Choroid plexus epithelial cell (primary cell): ENCODE data around the gene TEX2.

Source experiments
- DNase-seq: peaks from one replicate; pipeline ENCODE4 v3.0.0-alpha.2; 2010; ENCODE audit warnings: low read depth
- H3K4me3 ChIP-seq: 2 replicates; pipeline ENCODE4 v1.5.1; 2011; ENCODE audit warnings: low read depth, mild to moderate bottlenecking, control low read depth, low read length, moderate library complexity
- CTCF ChIP-seq: conservative IDR thresholded peaks from 2 replicates; pipeline ENCODE4 v1.5.1; 2011; ENCODE audit warnings: low read depth, mild to moderate bottlenecking, control low read depth, inconsistent platforms, low read length, moderate library complexity

The TEX2 gene

DNA sequence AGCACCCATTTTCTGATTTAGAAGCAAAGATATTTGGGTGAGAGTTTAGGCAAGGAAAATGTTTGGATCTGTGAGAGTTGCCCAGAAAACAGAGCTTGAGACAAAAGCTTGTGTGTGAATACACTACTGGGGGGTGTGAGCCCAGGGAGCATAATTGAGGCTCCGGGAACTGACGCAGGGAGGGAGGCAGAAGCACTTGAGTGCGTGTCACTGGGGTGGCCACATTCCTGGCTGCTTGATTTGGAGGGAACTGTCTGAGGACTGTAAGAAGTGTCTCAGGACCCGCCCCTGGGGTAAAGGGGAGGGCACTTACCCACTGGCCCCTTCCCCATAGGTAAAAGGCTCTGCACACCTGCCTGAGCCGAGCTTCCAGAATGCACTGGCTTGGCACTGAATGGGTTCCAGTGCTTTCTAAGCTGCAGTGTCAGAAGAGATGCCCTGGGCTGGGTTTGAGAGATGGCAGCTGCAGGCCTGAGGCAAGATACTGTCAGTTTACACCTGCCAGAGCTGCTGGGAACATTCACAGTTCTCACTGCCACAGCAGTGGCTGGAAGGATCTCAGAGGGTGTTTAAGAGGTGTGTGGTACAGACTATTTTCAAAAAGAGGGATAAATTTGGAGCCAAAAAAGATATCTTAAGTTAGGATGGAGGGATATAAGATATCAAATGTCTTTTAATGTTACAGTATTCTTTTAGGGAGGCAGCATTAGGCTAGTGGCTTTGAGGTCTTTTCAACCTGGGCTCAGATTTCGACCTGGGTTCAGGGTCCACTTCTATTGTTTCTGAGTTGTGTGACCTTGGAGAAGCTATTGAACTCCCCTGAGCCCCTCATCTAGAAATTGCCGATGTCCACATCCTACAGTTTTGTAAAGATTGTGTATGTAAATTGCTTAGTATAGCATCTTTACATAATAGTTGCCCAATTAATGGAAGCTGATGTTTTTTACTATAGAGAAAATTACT lies 6.9 kb upstream of the TEX2 start:
- no peak overlapping the region for H3K4me3 ChIP-seq
- no peak for TF ChIP-seq CTCF
- no peak for DNase-seq

DNA sequence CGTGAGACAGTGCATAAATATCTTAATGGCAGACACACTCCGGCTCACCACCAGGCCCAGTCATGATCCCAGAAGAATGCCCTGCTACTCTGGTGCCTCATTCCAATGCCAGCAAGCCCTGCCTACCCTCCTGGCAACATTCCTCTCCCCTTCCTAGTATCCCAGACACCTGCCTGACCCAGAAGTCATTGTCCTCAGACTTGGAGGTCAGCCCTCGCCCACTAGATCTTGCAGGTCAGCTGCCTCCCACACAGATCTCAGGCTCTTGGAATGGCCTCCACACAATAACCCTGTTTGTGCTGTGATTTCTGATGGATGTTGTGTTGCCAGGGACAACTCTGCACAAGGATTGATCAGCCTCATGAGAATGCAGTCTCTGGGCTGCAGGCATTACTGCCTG lies 1.8 kb upstream of the TEX2 start:
- H3K4me3 ChIP-seq, result no peak overlapping the region
- no peak for TF ChIP-seq CTCF
- no peak for DNase-seq

GRCh38 chr17:64262198-64262999 lies 661 bp downstream of the TEX2 start:
- H3K4me3 ChIP-seq, result peak overlapping the region; percentile 80
- TF ChIP-seq CTCF, result no peak
- DNase-seq, result peak; percentile 26

DNA sequence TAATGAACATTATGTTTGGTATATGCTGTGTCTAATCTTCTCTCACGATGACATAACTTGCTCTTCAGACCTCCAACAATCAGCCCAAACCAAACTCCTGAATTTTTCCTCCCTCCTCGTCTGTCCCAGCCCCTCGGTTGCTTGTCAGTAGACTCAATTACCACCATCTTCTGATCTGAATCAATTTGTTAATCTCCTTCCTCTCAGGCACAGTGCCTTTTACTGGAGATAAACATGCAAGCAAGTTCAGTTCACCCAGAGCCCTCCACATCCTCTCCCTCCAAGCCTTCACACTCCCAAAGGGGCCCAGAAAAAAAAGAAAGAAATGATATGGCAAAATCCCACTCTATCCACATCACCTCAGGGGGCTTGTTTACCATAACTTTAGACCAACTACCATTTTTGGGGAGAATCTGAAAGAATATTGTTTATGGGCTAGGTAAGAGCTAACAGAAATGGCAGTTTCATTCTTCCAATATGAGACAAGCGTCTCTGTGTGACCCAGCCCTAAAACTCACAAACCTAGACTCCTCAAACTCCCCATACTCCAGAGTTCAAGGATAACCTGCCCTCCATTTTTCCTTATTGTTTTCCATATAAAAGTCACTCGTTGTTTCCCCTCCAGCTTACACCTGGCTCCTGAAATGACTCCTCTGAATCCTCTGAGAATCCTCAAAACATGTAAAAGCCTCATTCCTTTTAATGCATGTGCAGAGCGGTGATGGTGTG lies 1.5 kb downstream of the TEX2 start:
- peak overlapping the region; percentile 80 for H3K4me3 ChIP-seq
- DNase-seq, result no peak
- no peak for TF ChIP-seq CTCF

- TF ChIP-seq CTCF, result no peak
- no peak overlapping the region for H3K4me3 ChIP-seq
- no peak for DNase-seq
Observed at GRCh38 chr17:64260886-64261285, 2.2 kb downstream of the TEX2 start.

DNA sequence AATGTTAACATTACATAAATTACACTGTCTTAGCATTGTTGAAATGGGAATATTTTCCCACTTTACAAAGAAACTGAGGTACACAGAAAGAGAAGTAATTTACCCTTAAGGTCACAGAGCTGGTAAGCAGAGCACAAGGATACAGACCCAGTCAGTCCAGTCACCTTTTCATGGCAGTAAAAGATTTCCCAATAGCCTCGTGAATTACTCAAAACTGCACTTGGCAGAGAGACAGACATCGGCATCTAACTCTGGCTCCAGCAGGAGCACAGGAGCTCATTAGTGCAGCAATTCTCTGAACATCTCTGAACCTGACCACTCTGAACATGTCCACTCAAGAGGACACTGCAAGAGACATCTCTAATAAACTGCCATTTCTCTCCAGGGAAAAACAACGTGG lies 3.1 kb downstream of the TEX2 start:
- peak; percentile 67 for DNase-seq
- no peak overlapping the region for H3K4me3 ChIP-seq
- TF ChIP-seq CTCF, result no peak
